Nephron progenitor cell (in vitro differentiated cells): ENCODE measurements around the gene CTNNAL1.

Experiments
- DNase-seq: peaks from one replicate; pipeline ENCODE4 v3.0.0; 2021
- H3K27ac Mint-ChIP-seq: 2 replicates; pipeline ENCODE4 v1.8.0; 2021; ENCODE audit warnings: mild to moderate bottlenecking, moderate library complexity, mixed read lengths
- H3K27me3 Mint-ChIP-seq: 2 replicates; pipeline ENCODE4 v1.8.0; 2021; ENCODE audit warnings: mild to moderate bottlenecking, low read depth, mixed read lengths; ENCODE audit not compliant: poor library complexity
- H3K36me3 Mint-ChIP-seq: 2 replicates; pipeline ENCODE4 v1.8.0; 2021; ENCODE audit warnings: low read depth, mixed read lengths
- H3K4me1 Mint-ChIP-seq: 2 replicates; pipeline ENCODE4 v1.8.0; 2021; ENCODE audit warnings: mixed read lengths
- H3K4me3 Mint-ChIP-seq: 2 replicates; pipeline ENCODE4 v1.8.0; 2021; ENCODE audit warnings: mild to moderate bottlenecking, moderate library complexity, mixed read lengths
- H3K9me3 Mint-ChIP-seq: 2 replicates; pipeline ENCODE4 v1.8.0; 2021; ENCODE audit warnings: mild to moderate bottlenecking, moderate library complexity, mixed read lengths
- CTCF ChIP-seq: fragments of 200-600 bp; sonication (generic); IDR thresholded peaks from 2 replicates; pipeline ENCODE4 v1.5.0; 2021; ENCODE audit warnings: antibody characterized with exemption

CTNNAL1 gene

GRCh38 chr9:109050444-109050843 lies 37.1 kb upstream of the CTNNAL1 start:
- Mint-ChIP-seq H3K27me3 (no peaks in the 10 kb centered on the region), H3K27ac (no peak overlapping the region), H3K36me3 (peaks cover 89% of the 10 kb centered on the region), H3K9me3 (no peaks in the 10 kb centered on the region), H3K4me3 (no peak overlapping the region), H3K4me1 (no peaks in the 10 kb centered on the region)
- no peak for DNase-seq
- no peak for TF ChIP-seq CTCF

- no peaks in the 10 kb centered on the region for H3K27me3 Mint-ChIP-seq
- no peaks in the 10 kb centered on the region for H3K4me1 Mint-ChIP-seq
- no peak for DNase-seq
- H3K4me3 Mint-ChIP-seq, result no peak overlapping the region
- H3K36me3 Mint-ChIP-seq, result peaks cover 89% of the 10 kb centered on the region
- peaks cover 3% of the 10 kb centered on the region for H3K9me3 Mint-ChIP-seq
- H3K27ac Mint-ChIP-seq, result no peak overlapping the region
- TF ChIP-seq CTCF, result no peak
These were observed 35.5 kb upstream of the CTNNAL1 start for GRCh38 chr9:109048822-109049221.

- H3K36me3 Mint-ChIP-seq, result peaks cover 89% of the 10 kb centered on the region
These were observed 34.0 kb upstream of the CTNNAL1 start for GRCh38 chr9:109047259-109047658.

GRCh38 chr9:109046346-109046745 lies 33.0 kb upstream of the CTNNAL1 start:
- peaks cover 18% of the 10 kb centered on the region for H3K9me3 Mint-ChIP-seq
- TF ChIP-seq CTCF, result no peak
- DNase-seq, result no peak
- H3K36me3 Mint-ChIP-seq, result peaks cover 89% of the 10 kb centered on the region
- no peaks in the 10 kb centered on the region for H3K27me3 Mint-ChIP-seq
- H3K27ac Mint-ChIP-seq, result peak overlapping the region; percentile 29
- no peaks in the 10 kb centered on the region for H3K4me1 Mint-ChIP-seq
- no peak overlapping the region for H3K4me3 Mint-ChIP-seq

More at GRCh38 chr9:109047259-109047658, 34.0 kb upstream of the CTNNAL1 start:
- Mint-ChIP-seq H3K27me3 (no peaks in the 10 kb centered on the region), H3K4me1 (no peaks in the 10 kb centered on the region), H3K4me3 (no peak overlapping the region), H3K9me3 (peaks cover 15% of the 10 kb centered on the region), H3K27ac (no peak overlapping the region)
- TF ChIP-seq CTCF, result no peak
- no peak for DNase-seq

GRCh38 chr9:109043578-109043977 lies 30.3 kb upstream of the CTNNAL1 start:
- no peak for TF ChIP-seq CTCF
- Mint-ChIP-seq H3K27me3 (no peaks in the 10 kb centered on the region), H3K4me1 (no peaks in the 10 kb centered on the region), H3K36me3 (peaks cover 88% of the 10 kb centered on the region), H3K27ac (no peak overlapping the region), H3K9me3 (peaks cover 18% of the 10 kb centered on the region), H3K4me3 (no peak overlapping the region)
- no peak for DNase-seq

GRCh38 chr9:109040571-109040970 lies 27.3 kb upstream of the CTNNAL1 start:
- no peaks in the 10 kb centered on the region for H3K4me1 Mint-ChIP-seq

More at GRCh38 chr9:109040571-109040970, 27.3 kb upstream of the CTNNAL1 start:
- DNase-seq, result no peak
- peaks cover 89% of the 10 kb centered on the region for H3K36me3 Mint-ChIP-seq
- TF ChIP-seq CTCF, result no peak
- no peak overlapping the region for H3K4me3 Mint-ChIP-seq
- H3K27me3 Mint-ChIP-seq, result no peaks in the 10 kb centered on the region
- peaks cover 18% of the 10 kb centered on the region for H3K9me3 Mint-ChIP-seq
- H3K27ac Mint-ChIP-seq, result no peak overlapping the region
